GM21367 (cell line): ENCODE measurements around the gene CARMIL1.
"Not testable (repeated sequence)": the region's sequence is repeated elsewhere in the genome, so short reads cannot be mapped to it uniquely, and the experiment has no call there.

Experiments used
- ATAC-seq: cut with Tn5 transposase; IDR thresholded peaks from one replicate; pipeline ENCODE4 v1.9.1; 2021; ENCODE audit not compliant: unreplicated experiment

The CARMIL1 gene

DNA sequence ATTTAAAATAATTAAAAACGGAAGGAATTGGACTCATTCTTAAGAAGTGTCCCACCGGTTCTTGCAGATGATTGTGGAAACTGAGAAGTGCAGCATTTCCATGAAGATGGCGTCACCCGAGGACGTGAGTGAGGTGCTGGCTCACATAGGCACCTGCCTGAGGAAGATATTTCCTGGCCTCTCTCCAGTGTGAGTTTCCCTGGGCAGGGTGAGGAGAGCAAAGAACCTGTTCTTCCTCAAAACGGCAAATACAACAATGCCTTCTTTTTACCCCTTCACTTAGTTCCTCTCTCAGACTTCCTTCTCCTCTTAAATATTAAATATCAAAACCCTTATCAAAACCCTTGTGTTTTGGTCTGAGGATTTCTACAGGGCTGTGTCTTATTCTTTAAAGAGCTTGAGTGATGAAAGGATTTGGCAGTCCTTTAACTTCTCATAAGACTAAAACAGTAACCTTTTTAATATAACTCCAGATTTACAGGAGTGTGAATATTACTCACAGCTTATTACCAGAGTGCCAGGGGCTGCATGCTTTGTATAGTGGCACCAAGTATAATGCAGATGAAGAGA is 156.3 kb downstream of the CARMIL1 start:
- no peak for ATAC-seq

DNA sequence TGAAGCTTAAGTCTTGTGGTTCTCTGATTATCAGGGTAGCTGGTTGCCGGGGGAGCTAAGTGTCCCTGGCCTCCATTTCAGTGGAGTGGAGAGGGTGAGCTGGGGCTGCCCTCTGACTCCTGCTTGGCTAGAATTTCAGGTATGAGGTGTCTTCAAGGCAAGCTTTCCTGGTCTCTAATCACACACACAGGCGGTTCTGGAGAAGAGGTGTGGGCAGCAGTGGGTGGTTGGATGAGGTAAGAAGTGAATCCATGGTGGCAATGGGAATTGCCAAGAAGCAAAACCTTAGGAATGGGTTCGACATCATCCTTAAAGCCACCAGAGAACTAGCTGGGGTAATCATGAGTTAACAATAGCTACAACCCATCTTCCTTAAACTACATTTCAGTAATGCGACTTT is 157.6 kb downstream of the CARMIL1 start:
- no peak for ATAC-seq

DNA sequence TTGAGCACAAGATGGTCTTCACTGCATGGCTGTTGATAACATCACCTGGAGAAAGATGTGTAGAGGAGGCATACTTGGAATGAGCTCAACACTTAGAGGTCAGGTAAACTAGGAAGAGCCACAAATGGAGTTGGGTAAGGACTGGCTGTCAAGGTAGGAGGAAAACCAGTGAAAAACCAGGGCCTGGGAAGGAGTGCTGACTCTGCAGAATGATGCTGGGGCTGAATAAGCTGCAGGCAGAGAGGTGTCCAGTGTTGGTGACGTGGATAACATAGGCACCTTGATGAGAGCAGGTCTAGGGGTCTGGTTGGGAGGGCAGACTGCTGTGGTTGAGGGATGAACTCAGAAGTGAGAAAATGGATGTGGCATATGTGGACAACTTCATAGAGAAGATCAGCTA is 160.2 kb downstream of the CARMIL1 start:
- ATAC-seq, result no peak

DNA sequence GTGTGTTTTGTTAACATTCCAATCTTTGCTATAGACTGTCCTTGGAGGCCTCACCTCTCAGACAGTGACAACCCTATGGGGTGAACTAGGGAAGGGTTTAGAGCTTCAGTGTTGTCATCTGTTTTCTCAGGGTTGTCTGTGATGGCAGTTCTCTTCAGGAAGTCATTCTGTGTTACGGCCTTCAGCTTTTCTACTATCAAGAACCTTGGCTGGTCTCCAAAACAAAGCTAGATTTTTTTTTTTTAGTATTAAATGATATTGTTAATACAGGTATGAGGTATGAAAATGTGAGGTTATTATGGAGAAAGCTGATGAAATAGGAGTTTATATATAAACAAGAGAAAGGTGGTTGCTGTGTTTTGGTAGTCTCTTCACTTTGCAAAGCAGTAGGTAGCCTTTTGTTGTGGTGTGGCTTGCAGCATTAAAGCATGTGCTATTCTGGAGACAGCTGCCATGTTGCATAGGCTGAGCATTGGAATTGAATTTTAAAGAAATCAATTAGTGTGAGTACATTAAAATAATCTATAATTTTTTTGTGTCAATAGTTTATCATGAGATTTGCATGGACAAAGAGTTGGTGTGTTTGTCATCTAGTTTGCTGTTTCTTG is 162.6 kb downstream of the CARMIL1 start:
- ATAC-seq, result no peak

DNA sequence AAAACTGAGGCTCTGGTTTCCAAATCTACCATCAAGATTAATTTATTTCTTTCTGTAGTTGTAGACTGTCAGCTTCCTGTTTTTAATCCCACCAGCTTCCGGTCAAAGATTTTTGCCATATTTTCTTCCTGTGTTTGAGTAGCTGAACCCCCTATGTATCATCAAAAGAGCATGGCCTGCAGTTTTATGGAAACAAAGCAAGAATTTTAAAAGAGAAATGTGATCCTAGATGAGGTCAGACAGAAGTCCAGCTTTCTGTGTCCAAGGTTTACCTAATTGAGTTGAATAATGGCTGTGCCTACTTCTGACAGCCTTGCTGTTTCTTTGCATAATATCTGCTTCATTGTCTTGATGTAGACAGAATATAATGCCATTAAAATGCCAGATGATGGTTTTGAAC is 163.7 kb downstream of the CARMIL1 start:
- no peak for ATAC-seq

DNA sequence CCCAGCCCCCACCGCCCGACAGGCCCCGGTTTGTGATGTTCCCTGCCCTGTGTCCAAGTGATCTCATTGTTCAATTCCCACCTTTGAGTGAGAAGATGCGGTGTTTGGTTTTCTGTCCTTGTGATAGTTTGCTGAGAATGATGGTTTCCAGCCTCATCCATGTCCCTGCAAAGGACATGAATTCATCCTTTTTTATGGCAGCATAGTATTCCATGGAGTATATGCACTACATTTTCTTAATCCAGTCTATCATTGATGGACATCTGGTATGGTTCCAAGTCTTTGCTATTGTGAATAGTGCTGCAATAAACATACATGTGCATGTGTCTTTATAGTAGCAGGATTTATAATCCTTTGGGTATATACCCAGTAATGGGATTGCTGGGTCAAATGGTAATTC is 165.3 kb downstream of the CARMIL1 start:
- ATAC-seq, result not testable (repeated sequence)

DNA sequence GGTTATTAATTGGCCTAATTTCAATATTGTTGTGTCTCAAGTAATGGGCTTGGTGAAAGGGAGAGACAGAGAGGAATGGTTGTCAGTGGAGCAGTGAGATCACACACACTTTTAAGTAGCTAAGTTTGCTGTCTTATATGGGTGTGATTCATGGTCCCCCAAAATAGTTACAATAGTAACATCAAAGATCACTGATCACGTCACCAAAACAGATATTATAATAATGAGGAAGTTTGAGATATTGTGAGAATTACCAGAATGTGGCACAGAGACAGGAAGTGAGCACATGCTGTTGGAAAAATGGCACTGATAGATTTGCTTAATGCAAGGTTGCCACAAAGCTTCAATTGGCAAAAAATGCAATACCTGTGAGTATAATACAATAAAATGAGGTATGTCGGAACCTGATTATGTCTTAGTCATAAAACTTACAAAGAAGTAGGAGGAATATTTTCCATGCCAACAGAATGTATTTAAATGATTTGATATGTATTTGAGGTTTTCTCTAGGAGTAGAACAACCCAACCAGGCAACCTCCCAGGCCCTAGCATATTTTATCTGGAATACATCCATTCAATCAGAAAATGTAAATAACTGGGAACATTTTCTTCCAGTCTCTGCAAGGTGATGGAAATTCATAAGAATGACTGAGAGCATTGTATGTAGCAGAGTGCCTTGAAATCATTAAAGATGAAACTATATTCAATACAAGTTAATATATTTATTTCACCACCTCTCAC is 167.8 kb downstream of the CARMIL1 start:
- no peak for ATAC-seq

DNA sequence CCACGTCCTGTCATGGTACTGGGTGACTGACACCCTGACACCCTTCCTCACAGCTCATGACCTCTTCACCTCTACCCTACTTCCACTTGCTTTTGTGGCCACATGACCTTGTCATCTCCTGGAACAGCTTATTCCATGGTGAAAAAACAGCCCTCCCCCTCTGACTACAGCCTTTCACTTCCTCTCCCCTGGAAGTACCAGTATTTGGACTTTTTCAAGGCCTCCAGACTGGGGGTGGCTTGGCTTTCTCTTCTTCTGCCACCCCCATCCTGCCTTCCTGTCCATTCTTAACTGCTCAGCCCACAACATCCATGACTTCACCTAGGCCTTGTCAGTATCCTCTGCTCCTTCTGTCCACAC is 168.4 kb downstream of the CARMIL1 start:
- ATAC-seq, result no peak

DNA sequence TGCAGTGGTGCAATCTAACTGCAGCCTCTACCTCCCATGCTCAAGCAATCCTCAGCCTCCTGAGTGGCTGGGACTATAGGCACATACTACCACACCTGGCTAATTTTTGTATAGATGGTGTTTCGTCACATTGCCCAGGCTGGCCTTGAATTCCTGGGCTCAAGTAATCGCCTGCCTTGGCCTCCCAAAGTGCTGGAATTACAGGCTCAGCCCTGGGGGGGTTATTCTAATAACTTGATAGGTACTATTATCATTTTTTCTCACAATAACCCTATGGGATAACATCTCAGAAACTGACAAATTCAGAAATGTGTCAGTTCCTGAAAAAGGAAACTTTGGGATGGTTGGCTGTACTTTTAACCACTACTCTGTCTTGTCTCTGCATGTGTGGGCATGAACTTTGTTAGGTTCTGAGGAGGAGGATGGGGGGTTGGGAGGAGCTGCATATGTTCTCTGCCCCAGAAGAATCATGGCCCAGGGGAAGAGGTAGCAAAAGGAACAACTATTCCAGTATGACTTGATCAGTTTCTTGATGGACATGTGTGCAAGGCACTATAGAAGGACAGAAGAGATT is 169.9 kb downstream of the CARMIL1 start:
- no peak for ATAC-seq

DNA sequence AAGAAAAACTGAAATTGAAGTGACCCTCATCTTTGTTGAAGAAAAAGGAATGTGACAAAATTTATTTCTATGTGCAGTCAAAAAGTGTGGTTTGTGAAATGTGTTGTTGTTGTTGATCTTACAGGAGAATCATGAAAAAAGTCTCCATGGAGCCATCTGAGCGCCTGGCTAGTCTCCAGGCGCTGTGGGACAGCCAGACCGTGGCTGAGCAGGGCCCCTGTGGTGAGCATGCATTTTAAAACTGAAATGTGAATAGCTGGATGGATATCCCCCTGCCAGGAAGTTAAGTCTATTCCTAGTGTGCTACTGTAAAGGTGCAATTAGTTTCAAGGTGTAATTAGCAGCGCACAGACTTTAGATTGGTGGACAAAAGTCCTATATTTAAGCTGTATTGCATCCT is 170.6 kb downstream of the CARMIL1 start:
- no peak for ATAC-seq

DNA sequence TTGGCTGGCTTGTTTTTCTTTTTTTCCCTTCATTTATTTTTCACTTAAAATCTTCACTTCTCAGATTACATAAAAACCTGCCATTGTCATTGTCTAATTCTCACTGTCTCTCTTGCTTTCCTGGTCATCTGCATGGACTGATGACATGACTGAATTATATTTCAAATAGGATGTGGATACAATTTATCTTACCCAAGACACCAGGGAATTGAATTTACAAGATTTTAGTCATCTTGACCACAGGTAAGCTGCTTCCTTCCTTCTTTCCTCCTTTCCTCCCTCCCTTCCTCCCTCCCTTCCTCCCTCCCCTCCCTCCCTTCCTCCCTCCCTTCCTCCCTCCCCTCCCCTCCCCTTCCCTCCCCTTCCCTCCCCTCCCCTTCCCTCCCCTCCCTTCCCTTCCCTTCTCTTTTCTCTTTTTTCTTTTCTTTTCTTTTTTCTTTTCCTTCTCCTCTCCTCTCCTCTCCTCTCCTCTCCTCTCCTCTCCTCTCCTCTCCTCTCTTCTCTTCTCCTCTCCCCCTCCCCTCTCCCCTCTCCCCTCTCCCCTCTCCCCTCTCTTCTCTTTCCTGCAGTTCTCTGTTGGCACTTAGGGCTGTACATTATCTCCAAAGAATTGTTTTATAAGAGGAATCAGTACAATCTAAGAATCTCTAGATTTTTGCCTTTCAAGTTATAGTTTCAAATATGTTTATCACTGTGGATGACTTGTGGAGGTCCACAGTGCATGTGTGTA is 171.5 kb downstream of the CARMIL1 start:
- no peak for ATAC-seq

DNA sequence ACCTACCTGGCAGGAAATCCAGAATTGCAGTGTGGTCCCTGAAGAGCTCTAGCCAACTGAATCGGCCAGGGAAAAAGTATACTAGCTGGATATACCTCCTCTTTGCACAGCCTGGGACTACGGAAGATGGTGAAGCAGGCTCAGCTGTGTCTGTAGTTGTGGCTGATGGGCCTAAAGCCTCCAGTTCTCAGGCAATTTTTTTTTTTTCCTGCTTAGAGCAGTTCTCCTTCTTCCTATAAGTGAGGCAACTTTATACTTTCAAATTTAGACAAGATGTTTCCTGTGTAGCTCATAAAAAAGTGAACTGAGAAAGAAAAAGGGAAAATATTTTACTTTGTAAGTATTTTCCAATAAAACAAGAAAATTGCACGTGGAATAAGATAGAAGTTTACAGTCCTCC is 172.9 kb downstream of the CARMIL1 start:
- ATAC-seq, result no peak

DNA sequence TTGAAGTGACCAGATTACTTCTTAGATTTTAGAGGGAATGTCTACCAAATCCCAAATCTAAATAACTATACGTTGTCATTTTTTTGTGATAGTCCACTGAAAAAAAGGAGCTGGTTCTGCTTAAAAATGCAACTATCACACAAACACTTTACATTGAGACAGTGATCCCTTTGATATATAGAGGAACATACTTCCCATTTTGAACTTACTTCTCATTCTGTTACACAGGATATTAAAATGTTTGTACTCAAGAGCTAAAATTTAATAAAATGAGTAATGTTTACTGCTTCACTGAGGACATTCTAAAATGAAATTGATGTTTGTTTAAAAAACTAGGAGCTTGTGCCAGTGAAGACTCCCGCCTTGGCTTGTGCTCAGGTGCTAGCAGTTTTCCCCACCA is 174.1 kb downstream of the CARMIL1 start:
- ATAC-seq, result no peak

DNA sequence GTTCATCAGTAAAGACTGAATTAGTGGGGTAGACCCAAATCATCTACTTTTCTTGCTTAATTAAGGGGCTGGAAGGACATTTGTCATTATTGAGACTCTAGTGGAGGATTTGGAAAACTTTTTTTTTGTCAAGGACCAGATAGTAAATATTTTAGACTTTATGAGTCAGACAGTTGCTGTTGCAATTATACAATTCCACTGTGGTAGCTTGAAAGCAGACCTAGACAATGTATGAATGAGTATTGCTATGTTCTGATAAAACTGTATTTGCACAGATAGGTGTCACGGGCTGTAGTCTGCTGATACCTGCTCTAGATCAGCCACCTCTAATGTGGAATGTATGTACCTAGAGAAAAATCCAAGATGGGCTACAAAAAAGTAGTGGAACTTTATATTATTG is 175.0 kb downstream of the CARMIL1 start:
- no peak for ATAC-seq

DNA sequence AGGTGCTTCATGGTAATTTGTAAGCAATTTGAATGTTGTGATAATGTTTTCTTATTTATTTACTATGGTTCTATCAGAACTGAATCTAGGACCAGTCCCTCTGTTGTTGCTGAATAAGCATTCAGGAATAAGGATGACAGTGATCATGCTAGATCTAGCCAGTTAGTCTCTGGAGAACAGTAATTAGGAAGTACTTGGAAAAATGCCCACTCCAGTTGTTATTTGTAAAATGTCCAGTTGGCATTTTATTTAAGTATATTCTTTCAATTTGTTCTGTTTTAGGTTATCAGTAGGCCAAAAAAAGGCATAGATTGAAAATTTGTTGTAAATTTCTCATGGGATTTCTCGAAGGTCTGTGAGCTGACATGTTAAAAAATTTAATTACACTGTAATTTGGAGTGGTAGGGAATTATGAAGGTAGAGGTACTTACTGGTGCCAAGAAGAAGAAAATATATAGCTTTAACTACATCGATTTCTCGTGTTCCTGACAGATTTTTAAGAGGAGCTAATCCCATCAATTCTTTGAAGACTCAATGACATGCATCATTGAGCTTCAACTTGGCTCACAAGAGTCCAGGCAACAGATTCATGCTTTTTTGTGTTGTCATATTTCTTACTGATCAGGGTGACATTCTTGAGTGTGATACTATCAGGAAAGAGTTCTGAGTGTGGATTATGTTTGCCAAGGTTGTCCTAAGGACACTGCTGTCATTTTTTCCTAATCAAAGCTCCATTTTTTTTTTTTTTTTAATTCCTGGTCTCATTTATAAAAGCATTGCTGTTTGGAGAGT is 177.3 kb downstream of the CARMIL1 start:
- no peak for ATAC-seq

DNA sequence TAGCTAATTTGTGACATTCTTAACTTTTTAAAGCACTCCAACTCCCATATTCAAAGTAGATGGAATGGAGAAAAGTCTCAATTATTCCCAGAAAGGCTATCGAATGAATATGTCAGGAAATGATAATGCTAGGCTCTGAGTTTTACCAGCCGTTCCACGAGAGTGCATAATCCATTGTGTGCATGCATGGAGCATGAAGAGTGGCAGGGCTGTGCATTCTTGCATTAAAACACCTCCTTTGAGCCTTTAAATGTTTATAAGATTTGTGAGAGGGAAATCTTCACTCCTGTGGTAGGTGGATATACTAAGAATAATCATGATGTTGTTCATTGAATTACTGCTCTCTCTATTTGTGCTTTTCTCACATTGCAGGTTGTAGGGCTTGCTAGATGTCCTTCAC is 178.3 kb downstream of the CARMIL1 start:
- ATAC-seq, result no peak

DNA sequence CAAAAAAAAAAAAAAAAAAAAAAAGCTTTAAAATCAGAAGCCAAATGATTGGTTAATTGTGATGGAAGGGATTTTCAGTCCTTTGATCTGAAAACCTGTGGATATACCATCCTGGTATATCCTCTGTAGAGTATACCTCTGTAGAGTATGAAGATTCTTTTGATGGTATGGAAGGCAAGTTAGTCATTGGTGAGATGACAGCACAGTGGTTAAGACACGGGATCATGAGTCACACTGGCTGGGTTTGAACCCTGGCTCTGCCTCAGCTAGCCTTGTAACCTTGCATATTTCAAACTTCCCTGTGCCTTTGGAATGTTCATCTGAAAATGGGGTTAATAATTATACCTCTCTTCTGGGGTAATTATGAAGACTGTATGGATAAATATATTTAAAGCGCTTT is 179.3 kb downstream of the CARMIL1 start:
- no peak for ATAC-seq

DNA sequence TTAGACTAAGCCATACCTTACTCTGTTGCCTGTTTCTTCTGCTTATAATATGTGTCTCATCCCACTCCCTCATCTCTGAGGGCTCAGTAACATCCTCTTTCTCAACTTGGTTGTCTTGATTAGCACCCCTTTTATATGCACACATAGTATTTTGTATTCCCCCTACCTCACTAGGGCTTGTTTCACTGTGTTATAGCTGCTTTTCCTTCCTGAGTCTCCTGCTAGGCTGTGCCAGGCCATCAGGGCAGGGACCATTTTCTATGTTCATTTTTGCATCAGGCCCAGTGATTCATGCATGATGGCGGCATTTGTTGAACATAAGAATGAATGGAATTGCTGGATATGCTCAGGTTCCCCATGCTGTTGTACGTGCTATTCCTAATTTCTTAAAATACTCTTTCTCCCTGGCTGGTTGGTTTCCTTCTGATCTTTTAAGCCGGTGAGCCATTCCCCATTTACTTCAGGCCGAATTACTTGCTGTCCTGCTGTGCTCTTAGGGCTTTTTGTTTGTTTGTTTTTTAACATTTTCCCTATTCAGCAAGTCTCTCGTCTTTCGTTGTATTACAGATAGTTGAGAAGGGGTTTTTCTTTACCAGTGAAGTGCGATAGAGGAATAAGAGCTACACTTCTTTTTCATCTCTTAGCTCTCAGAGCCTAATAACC is 183.2 kb downstream of the CARMIL1 start:
- ATAC-seq, result no peak

DNA sequence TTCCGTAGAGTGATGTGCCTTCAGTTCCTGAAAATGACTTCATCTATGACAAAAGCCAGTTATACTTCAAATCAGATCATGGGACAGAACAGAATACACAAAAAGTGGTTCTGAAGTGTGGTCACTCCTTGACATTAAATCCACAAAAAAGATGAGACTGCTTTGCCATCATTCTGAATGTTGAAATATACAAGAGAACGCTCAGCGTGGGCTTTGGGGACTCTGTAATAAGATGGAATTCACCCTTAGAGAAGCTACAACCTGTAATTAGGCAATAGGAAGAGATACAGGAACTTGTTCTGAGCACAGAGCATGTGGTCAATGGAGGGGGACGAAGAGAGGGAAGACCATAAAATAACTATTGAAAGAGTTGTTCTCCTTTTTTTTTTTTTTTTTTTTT is 184.3 kb downstream of the CARMIL1 start:
- ATAC-seq, result no peak

DNA sequence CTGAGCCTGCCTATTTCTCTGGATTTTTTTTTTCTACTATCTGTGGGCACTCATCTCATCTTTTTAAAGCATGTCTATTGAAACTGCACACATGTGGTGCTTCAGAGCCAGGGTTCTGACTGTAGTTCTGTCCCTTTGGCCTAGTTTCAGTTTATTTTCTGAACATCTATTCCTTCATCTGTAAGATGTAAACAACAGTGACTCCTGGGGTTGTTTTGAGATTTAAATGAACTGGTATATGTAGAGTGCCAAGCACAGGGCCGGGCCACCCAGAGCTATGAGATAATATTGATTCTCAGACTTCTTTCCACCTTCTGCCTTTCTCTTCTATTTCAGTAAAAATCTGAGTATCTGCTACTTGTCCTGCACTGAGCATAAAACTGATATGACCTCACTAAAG is 185.1 kb downstream of the CARMIL1 start:
- ATAC-seq, result no peak
